ENCODE measurements around the gene NUP93.
"Not testable (repeated sequence)": the region's sequence is repeated elsewhere in the genome, so short reads cannot be mapped to it uniquely, and the experiment has no call there.

Gene NUP93

GRCh38 chr16:56871172-56871593 lies 141.3 kb downstream of the NUP93 start:
- H3K9me3 Mint-ChIP-seq, result no peaks in the 10 kb centered on the region
- H3K4me3 Mint-ChIP-seq, result no peak overlapping the region
- H3K4me1 Mint-ChIP-seq (ENCODE audit: low read depth), result peaks cover 7% of the 10 kb centered on the region
- no peaks in the 10 kb centered on the region for H3K27me3 Mint-ChIP-seq (ENCODE audit: low read depth)
- H3K27ac Mint-ChIP-seq, result no peak overlapping the region
- no peaks in the 10 kb centered on the region for H3K36me3 Mint-ChIP-seq (ENCODE audit: low read depth)

GRCh38 chr16:56872863-56873391 lies 143.0 kb downstream of the NUP93 start:
- no peak overlapping the region for H3K4me3 Mint-ChIP-seq
- H3K27ac Mint-ChIP-seq, result no peak overlapping the region
- H3K9me3 Mint-ChIP-seq, result no peaks in the 10 kb centered on the region

GRCh38 chr16:56874800-56875199 lies 144.9 kb downstream of the NUP93 start:
- Mint-ChIP-seq H3K4me1 (ENCODE audit: low read depth) (peaks cover 3% of the 10 kb centered on the region), H3K27ac (no peak overlapping the region)

More at GRCh38 chr16:56872863-56873391, 143.0 kb downstream of the NUP93 start:
- Mint-ChIP-seq H3K4me1 (ENCODE audit: low read depth) (peaks cover 4% of the 10 kb centered on the region), H3K36me3 (ENCODE audit: low read depth) (no peaks in the 10 kb centered on the region), H3K27me3 (ENCODE audit: low read depth) (no peaks in the 10 kb centered on the region)

GRCh38 chr16:56876048-56876447 lies 146.1 kb downstream of the NUP93 start:
- H3K27ac Mint-ChIP-seq, result no peak overlapping the region
- no peaks in the 10 kb centered on the region for H3K36me3 Mint-ChIP-seq (ENCODE audit: low read depth)
- H3K9me3 Mint-ChIP-seq, result no peaks in the 10 kb centered on the region
- peaks cover 3% of the 10 kb centered on the region for H3K4me1 Mint-ChIP-seq (ENCODE audit: low read depth)
- no peaks in the 10 kb centered on the region for H3K27me3 Mint-ChIP-seq (ENCODE audit: low read depth)
- no peak overlapping the region for H3K4me3 Mint-ChIP-seq

More at GRCh38 chr16:56874800-56875199, 144.9 kb downstream of the NUP93 start:
- H3K36me3 Mint-ChIP-seq (ENCODE audit: low read depth), result no peaks in the 10 kb centered on the region
- no peaks in the 10 kb centered on the region for H3K9me3 Mint-ChIP-seq
- no peaks in the 10 kb centered on the region for H3K27me3 Mint-ChIP-seq (ENCODE audit: low read depth)
- no peak overlapping the region for H3K4me3 Mint-ChIP-seq

GRCh38 chr16:56877486-56878182 lies 147.7 kb downstream of the NUP93 start:
- H3K4me3 Mint-ChIP-seq, result no peak overlapping the region
- H3K27me3 Mint-ChIP-seq (ENCODE audit: low read depth), result no peaks in the 10 kb centered on the region
- peaks cover 3% of the 10 kb centered on the region for H3K4me1 Mint-ChIP-seq (ENCODE audit: low read depth)

GRCh38 chr16:56878282-56878854 lies 148.4 kb downstream of the NUP93 start:
- Mint-ChIP-seq H3K9me3 (no peaks in the 10 kb centered on the region), H3K27me3 (ENCODE audit: low read depth) (no peaks in the 10 kb centered on the region), H3K4me1 (ENCODE audit: low read depth) (no peaks in the 10 kb centered on the region)

More at GRCh38 chr16:56877486-56878182, 147.7 kb downstream of the NUP93 start:
- H3K9me3 Mint-ChIP-seq, result no peaks in the 10 kb centered on the region
- H3K27ac Mint-ChIP-seq, result no peak overlapping the region
- H3K36me3 Mint-ChIP-seq (ENCODE audit: low read depth), result no peaks in the 10 kb centered on the region

GRCh38 chr16:56879276-56879675 lies 149.3 kb downstream of the NUP93 start:
- no peaks in the 10 kb centered on the region for H3K27me3 Mint-ChIP-seq (ENCODE audit: low read depth)
- no peaks in the 10 kb centered on the region for H3K36me3 Mint-ChIP-seq (ENCODE audit: low read depth)

More at GRCh38 chr16:56878282-56878854, 148.4 kb downstream of the NUP93 start:
- no peaks in the 10 kb centered on the region for H3K36me3 Mint-ChIP-seq (ENCODE audit: low read depth)
- no peak overlapping the region for H3K4me3 Mint-ChIP-seq
- H3K27ac Mint-ChIP-seq, result no peak overlapping the region

GRCh38 chr16:56880176-56880575 lies 150.2 kb downstream of the NUP93 start:
- Mint-ChIP-seq H3K4me3 (no peak overlapping the region), H3K9me3 (no peaks in the 10 kb centered on the region), H3K36me3 (ENCODE audit: low read depth) (no peaks in the 10 kb centered on the region), H3K4me1 (ENCODE audit: low read depth) (no peaks in the 10 kb centered on the region), H3K27ac (no peak overlapping the region), H3K27me3 (ENCODE audit: low read depth) (no peaks in the 10 kb centered on the region)

More at GRCh38 chr16:56879276-56879675, 149.3 kb downstream of the NUP93 start:
- Mint-ChIP-seq H3K4me3 (no peak overlapping the region), H3K4me1 (ENCODE audit: low read depth) (no peaks in the 10 kb centered on the region), H3K27ac (no peak overlapping the region), H3K9me3 (no peaks in the 10 kb centered on the region)

- Mint-ChIP-seq H3K27me3 (ENCODE audit: low read depth) (no peaks in the 10 kb centered on the region), H3K4me3 (no peak overlapping the region), H3K4me1 (ENCODE audit: low read depth) (no peaks in the 10 kb centered on the region), H3K9me3 (no peaks in the 10 kb centered on the region), H3K36me3 (ENCODE audit: low read depth) (no peaks in the 10 kb centered on the region), H3K27ac (no peak overlapping the region)
Observed at GRCh38 chr16:56880685-56881084, 150.8 kb downstream of the NUP93 start.

- H3K27me3 Mint-ChIP-seq (ENCODE audit: low read depth), result no peaks in the 10 kb centered on the region
- no peaks in the 10 kb centered on the region for H3K4me1 Mint-ChIP-seq (ENCODE audit: low read depth)
- H3K4me3 Mint-ChIP-seq, result no peak overlapping the region
- no peaks in the 10 kb centered on the region for H3K36me3 Mint-ChIP-seq (ENCODE audit: low read depth)
- H3K9me3 Mint-ChIP-seq, result no peaks in the 10 kb centered on the region
- H3K27ac Mint-ChIP-seq, result no peak overlapping the region
Observed at GRCh38 chr16:56882077-56882800, 152.3 kb downstream of the NUP93 start.

GRCh38 chr16:56883586-56883985 lies 153.7 kb downstream of the NUP93 start:
- Mint-ChIP-seq H3K9me3 (no peaks in the 10 kb centered on the region), H3K36me3 (ENCODE audit: low read depth) (no peaks in the 10 kb centered on the region), H3K4me1 (ENCODE audit: low read depth) (no peaks in the 10 kb centered on the region), H3K4me3 (no peak overlapping the region), H3K27ac (no peak overlapping the region), H3K27me3 (ENCODE audit: low read depth) (no peaks in the 10 kb centered on the region)

- no peaks in the 10 kb centered on the region for H3K9me3 Mint-ChIP-seq
Observed at GRCh38 chr16:56884026-56884582, 154.2 kb downstream of the NUP93 start.

GRCh38 chr16:56884929-56885328 lies 155.0 kb downstream of the NUP93 start:
- not testable (repeated sequence) for H3K9me3 Mint-ChIP-seq; H3K36me3 Mint-ChIP-seq (ENCODE audit: low read depth); H3K27me3 Mint-ChIP-seq (ENCODE audit: low read depth); H3K4me1 Mint-ChIP-seq (ENCODE audit: low read depth); H3K27ac Mint-ChIP-seq; H3K4me3 Mint-ChIP-seq

More at GRCh38 chr16:56884026-56884582, 154.2 kb downstream of the NUP93 start:
- no peaks in the 10 kb centered on the region for H3K4me1 Mint-ChIP-seq (ENCODE audit: low read depth)
- H3K27me3 Mint-ChIP-seq (ENCODE audit: low read depth), result no peaks in the 10 kb centered on the region
- H3K27ac Mint-ChIP-seq, result no peak overlapping the region
- no peak overlapping the region for H3K4me3 Mint-ChIP-seq
- no peaks in the 10 kb centered on the region for H3K36me3 Mint-ChIP-seq (ENCODE audit: low read depth)

- no peaks in the 10 kb centered on the region for H3K9me3 Mint-ChIP-seq
- no peaks in the 10 kb centered on the region for H3K4me1 Mint-ChIP-seq (ENCODE audit: low read depth)
- H3K27me3 Mint-ChIP-seq (ENCODE audit: low read depth), result no peaks in the 10 kb centered on the region
- H3K27ac Mint-ChIP-seq, result no peak overlapping the region
- no peak overlapping the region for H3K4me3 Mint-ChIP-seq
- no peaks in the 10 kb centered on the region for H3K36me3 Mint-ChIP-seq (ENCODE audit: low read depth)
Observed at GRCh38 chr16:56885446-56886162, 155.7 kb downstream of the NUP93 start.
